Smooth muscle cell (in vitro differentiated cells): ENCODE data around the gene CSMD2. TPM values are rescaled to one million over a fixed set of nuclear protein-coding genes. Genes with fewer than 3 reads are reported as not detected.
"Not testable (repeated sequence)": the region's sequence is repeated elsewhere in the genome, so short reads cannot be mapped to it uniquely, and the experiment has no call there.

Source experiments
- DNase-seq: peaks from one replicate; lab custom pipeline; 2025; ENCODE audit not compliant: unreplicated experiment; lab: John Stamatoyannopoulos, UW
- H2AFZ ChIP-seq: fragments of 200-600 bp; sonication (generic); 2 replicates; pipeline ENCODE4 v1.6.0; 2016; ENCODE audit warnings: antibody characterized with exemption, low read depth, mild to moderate bottlenecking
- H3F3A ChIP-seq: fragments of 200-600 bp; sonication (generic); 2 replicates; pipeline ENCODE4 v1.6.0; 2017; ENCODE audit warnings: antibody characterized with exemption, low read depth
- H3K27ac ChIP-seq: fragments of 200-600 bp; sonication (generic); 2 replicates; pipeline ENCODE4 v1.5.1; 2016; ENCODE audit warnings: low read depth, mild to moderate bottlenecking
- H3K27me3 ChIP-seq: fragments of 200-600 bp; sonication (generic); 2 replicates; pipeline ENCODE4 v1.6.1; 2016; ENCODE audit warnings: low read depth, mild to moderate bottlenecking
- H3K36me3 ChIP-seq: fragments of 200-600 bp; sonication (generic); 2 replicates; pipeline ENCODE4 v1.5.1; 2016; ENCODE audit warnings: low read depth
- H3K4me1 ChIP-seq: fragments of 200-600 bp; sonication (generic); 2 replicates; pipeline ENCODE4 v1.5.1; 2016; ENCODE audit warnings: low read depth
- H3K4me2 ChIP-seq: fragments of 200-600 bp; sonication (generic); 2 replicates; pipeline ENCODE4 v1.6.0; 2016; ENCODE audit warnings: mild to moderate bottlenecking
- H3K4me3 ChIP-seq: fragments of 200-600 bp; sonication (generic); 2 replicates; pipeline ENCODE4 v1.5.1; 2016; ENCODE audit warnings: mild to moderate bottlenecking
- H3K79me2 ChIP-seq: fragments of 200-600 bp; sonication (generic); 2 replicates; pipeline ENCODE4 v1.6.0; 2016; ENCODE audit warnings: low read depth, mild to moderate bottlenecking
- H3K9ac ChIP-seq: fragments of 200-600 bp; sonication (generic); 2 replicates; pipeline ENCODE4 v1.6.0; 2016; ENCODE audit warnings: low read depth
- H3K9me3 ChIP-seq: fragments of 200-600 bp; sonication (generic); replicated peaks from 2 replicates; pipeline ENCODE4 v1.5.1; 2016; ENCODE audit warnings: low read depth
- H4K20me1 ChIP-seq: fragments of 200-600 bp; sonication (generic); 2 replicates; pipeline ENCODE4 v1.6.0; 2016; ENCODE audit warnings: low read depth
- WGBS: methylation state at CpG from one replicate; pipeline ENCODE4 v1.1.7; 2016; ENCODE audit warnings: low lambda C conversion rate; 5-methylcytosine and 5-hydroxymethylcytosine counted together
- polyA plus RNA-seq: library from polyadenylated mRNA; unstranded; fragments of >200 nt; fragmentation: Nextera tagmentation; extraction: Ambion mirVana; gene quantifications from 2 replicates; pipeline ENCODE4 v1.2.1, GENCODE V29; 2016
- total RNA-seq: library from RNA; depleted of rRNA; stranded (reverse); fragments of >200 nt; gene quantifications from 2 replicates; pipeline ENCODE4 v1.2.3, GENCODE V29; 2014
- TF ChIP-seq, protein P1 (sequence below): fragments of 200-600 bp; sonication (generic); IDR thresholded peaks from 2 replicates; pipeline ENCODE4 v1.5.1; 2017; ENCODE audit warnings: borderline replicate concordance, mild to moderate bottlenecking, antibody characterized with exemption; ENCODE audit not compliant: insufficient read depth, poor library complexity, severe bottlenecking

CSMD2 gene
- total and polyA plus RNA-seq, 2 experiments from 2014 or later = 0.65 to 1.8 TPM

DNA sequence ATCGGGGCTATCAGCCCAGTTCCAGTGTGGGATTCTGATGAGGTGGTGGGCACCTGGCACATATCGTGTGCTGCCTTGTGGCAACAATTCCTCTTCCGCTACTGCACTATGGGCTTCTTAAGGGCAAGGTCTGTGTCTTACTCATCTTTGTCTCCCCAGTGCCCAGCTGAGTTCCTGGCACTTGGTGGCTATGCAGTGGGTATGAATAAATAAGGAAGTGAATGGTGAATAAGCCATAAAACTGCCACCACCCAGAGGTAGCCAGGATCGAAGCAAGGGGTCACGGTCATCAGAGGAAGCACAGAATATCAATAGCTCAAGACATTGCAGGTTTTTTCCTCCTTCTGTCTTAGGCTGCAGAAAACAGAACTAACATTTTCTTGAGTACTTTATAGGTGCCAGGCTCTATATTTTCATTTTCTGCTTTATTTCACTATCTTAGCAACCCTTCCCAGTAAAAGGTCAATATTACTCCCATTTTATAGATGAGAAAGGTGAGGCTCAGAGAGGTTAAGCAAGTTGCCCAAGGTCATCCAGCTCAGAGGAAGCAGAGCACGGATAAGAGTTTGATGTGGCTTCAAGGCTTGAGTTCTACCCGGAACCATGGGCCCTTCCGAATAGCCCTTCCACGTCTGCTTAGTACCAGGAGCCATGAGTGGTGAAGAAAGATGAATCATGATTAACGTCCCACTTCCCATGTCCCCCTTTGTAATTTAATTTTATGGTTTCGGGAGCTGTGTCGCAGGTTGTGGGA lies 21.9 kb upstream of the CSMD2 start:
- H3K79me2 ChIP-seq = no peaks in the 10 kb centered on the region
- TF ChIP-seq, protein P1, sequence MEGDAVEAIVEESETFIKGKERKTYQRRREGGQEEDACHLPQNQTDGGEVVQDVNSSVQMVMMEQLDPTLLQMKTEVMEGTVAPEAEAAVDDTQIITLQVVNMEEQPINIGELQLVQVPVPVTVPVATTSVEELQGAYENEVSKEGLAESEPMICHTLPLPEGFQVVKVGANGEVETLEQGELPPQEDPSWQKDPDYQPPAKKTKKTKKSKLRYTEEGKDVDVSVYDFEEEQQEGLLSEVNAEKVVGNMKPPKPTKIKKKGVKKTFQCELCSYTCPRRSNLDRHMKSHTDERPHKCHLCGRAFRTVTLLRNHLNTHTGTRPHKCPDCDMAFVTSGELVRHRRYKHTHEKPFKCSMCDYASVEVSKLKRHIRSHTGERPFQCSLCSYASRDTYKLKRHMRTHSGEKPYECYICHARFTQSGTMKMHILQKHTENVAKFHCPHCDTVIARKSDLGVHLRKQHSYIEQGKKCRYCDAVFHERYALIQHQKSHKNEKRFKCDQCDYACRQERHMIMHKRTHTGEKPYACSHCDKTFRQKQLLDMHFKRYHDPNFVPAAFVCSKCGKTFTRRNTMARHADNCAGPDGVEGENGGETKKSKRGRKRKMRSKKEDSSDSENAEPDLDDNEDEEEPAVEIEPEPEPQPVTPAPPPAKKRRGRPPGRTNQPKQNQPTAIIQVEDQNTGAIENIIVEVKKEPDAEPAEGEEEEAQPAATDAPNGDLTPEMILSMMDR = no peak
- DNase-seq = no peak
- 81% methylated on average over 12 of the region's 12 CpGs for WGBS
- no peaks in the 10 kb centered on the region for H3K4me1 ChIP-seq
- no peak overlapping the region for H3K9ac ChIP-seq
- no peak overlapping the region for H3K4me3 ChIP-seq
- no peaks in the 10 kb centered on the region for H3K36me3 ChIP-seq
- no peaks in the 10 kb centered on the region for H3K9me3 ChIP-seq
- H3K27me3 ChIP-seq = peaks cover 18% of the 10 kb centered on the region
- no peak overlapping the region for H3K27ac ChIP-seq
- no peak overlapping the region for H3K4me2 ChIP-seq
- H2AFZ ChIP-seq = no peak overlapping the region
- H3F3A ChIP-seq = no peaks in the 10 kb centered on the region
- H4K20me1 ChIP-seq = no peaks in the 10 kb centered on the region

DNA sequence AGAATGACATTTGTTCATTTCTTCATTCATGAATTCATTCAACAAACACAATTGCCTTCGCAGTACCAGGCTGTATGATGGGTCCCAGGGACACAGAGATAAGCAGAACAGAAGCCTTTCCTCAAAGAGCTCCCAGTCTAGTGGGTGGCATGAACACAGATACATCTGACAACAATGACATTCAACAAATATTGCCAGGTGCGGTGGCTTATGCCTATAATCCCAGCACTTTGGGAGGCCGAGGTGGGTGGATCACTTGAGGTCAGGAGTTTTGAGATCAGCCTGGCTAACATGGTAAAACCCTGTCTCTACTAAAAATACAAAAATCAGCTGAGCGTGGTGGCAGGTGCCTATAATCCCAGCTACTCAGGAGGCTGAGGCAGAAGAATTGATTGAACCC lies 18.4 kb upstream of the CSMD2 start:
- DNase-seq, H3K9ac ChIP-seq, H3K79me2 ChIP-seq, H4K20me1 ChIP-seq, H2AFZ ChIP-seq, H3F3A ChIP-seq, H3K4me2 ChIP-seq, H3K36me3 ChIP-seq, H3K9me3 ChIP-seq, H3K4me3 ChIP-seq, H3K27ac ChIP-seq, H3K4me1 ChIP-seq: not testable (repeated sequence)
- 91% methylated on average over 4 of the region's 4 CpGs for WGBS
- H3K27me3 ChIP-seq = peaks cover 31% of the 10 kb centered on the region

DNA sequence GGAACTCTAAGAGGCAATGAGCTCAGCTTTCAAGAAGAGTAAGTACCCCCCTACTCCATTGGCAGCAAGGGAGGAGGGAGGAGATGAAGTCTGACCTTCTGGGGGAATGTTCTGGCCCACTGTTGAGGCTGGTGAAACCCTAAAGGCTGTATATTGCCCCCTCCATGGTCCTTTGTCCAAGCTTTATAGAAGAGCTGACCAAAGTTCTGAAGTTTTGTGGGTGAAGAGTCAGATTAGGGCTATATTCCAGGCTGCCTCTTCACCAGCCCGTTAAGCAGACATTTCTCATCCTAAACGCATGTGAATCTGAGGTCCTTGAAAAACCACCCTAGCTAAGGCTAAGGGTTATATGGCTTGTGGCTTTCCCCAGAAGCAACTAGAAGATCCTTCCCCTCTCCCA lies 13.0 kb upstream of the CSMD2 start:
- no peak overlapping the region for H2AFZ ChIP-seq
- DNase-seq = no peak
- H3K9ac ChIP-seq = no peak overlapping the region
- H3K4me1 ChIP-seq = no peaks in the 10 kb centered on the region
- 73% methylated on average over 2 of the region's 2 CpGs for WGBS
- H3K4me2 ChIP-seq = no peak overlapping the region
- no peaks in the 10 kb centered on the region for H3K36me3 ChIP-seq
- no peak overlapping the region for H3K4me3 ChIP-seq
- no peaks in the 10 kb centered on the region for H3K9me3 ChIP-seq
- H3K27ac ChIP-seq = no peak overlapping the region
- H3K27me3 ChIP-seq = peaks cover 57% of the 10 kb centered on the region
- H4K20me1 ChIP-seq = no peaks in the 10 kb centered on the region
- H3F3A ChIP-seq = no peaks in the 10 kb centered on the region
- H3K79me2 ChIP-seq = no peaks in the 10 kb centered on the region
- TF ChIP-seq, protein P1 = no peak

DNA sequence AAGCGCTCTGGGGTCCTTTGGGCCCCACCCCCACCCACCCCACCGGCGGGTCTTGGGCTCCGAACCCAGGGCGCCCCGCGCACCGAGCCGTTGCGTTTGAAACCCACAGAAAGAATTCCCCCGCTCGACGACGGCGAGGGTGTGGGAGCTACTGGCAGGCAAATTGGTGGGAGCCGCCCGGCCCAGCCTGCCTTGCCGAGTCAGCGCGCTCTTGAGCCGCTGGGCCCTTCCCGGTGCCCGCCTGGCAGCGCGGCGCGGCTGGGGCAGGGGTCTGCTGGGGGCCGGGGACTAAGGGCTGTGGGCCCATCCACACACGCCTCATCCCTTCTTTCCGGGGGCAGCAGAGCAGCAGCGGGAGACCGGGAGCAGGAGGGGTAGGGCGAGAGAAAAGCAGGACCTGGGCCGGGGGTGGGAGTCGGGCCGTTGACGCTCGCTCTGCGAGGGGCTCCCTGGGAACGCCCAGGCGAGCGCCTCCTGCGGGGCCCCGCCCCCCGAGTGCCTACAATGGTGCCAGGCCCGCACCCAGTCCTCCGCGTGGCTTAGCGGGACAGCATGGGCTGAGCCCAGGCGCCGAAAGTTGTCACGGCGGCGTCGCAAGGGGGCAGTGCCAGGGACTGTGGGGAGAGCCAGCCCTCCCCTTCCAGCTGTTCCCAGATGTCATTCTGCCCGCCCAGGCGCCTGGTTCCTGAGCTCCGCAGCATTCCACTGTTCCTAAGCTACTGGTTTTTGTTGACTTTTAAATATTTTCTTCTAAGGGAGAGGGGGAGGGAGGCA lies 12.0 kb upstream of the CSMD2 start, which contains the start of gene C1orf94:
TSS of gene C1orf94 (plus strand) at position 78 of the 774 bp plus-strand sequence. CDS start 883 bp downstream, outside the sequence.
- Histone ChIP-seq H3K79me2 (no peaks in the 10 kb centered on the region), H3K36me3 (no peaks in the 10 kb centered on the region), H3K4me2 (no peak within 1 kb of the TSS), H3K4me1 (no peaks in the 10 kb centered on the region), H3F3A (no peaks in the 10 kb centered on the region), H3K9ac (no peak within 1 kb of the TSS), H4K20me1 (no peaks in the 10 kb centered on the region), H3K27ac (no peak within 1 kb of the TSS), H3K4me3 (no peak within 1 kb of the TSS), H3K27me3 (peaks cover 59% of the 10 kb centered on the region), H3K9me3 (no peaks in the 10 kb centered on the region), H2AFZ (no peak within 1 kb of the TSS)
- TF ChIP-seq, protein P1 = no peak
- 11% methylated on average over 26 of the region's 58 CpGs for WGBS
- DNase-seq = no peak
